A673 (cell line): ENCODE measurements around the gene SYNE1. TPM values are rescaled to one million over a fixed set of nuclear protein-coding genes. Genes with fewer than 3 reads are reported as not detected.

Source experiments
- BruUV-seq: library from RNA; stranded (reverse); fragments of 400-500 nt; replicated peaks from 2 replicates; lab custom pipeline; 2021; lab: Mats Ljungman, UMichigan
- CTCF ChIA-PET: fragments of 300-600 bp; sonication (Branson Sonifier 250); formaldehyde crosslinking; loops from one replicate; lab custom pipeline; 2022; ENCODE audit warnings: antibody characterized with exemption; lab: Charles Lee
- POLR2A ChIA-PET: fragments of 300-600 bp; sonication (Branson Sonifier 250); formaldehyde crosslinking; loops from one replicate; lab custom pipeline; 2022; ENCODE audit warnings: antibody characterized with exemption; ENCODE audit not compliant: low non-redundant PET; lab: Charles Lee
- DNase-seq: peaks from one replicate; pipeline ENCODE4 v3.0.0-alpha.2; 2015; ENCODE audit warnings: low spot score
- H3K27ac ChIP-seq: fragments of 200-600 bp; sonication (generic); 2 replicates; pipeline ENCODE4 v1.5.1; 2016; ENCODE audit warnings: mixed run types, low read depth, mild to moderate bottlenecking, mixed read lengths, antibody characterized with exemption, low read length; ENCODE audit not compliant: poor library complexity, severe bottlenecking
- H3K27me3 ChIP-seq: fragments of 200-600 bp; sonication (generic); replicated peaks from 2 replicates; pipeline ENCODE4 v1.6.1; 2017; ENCODE audit warnings: mixed run types, low read depth, mild to moderate bottlenecking, mixed read lengths, antibody characterized with exemption, low read length; ENCODE audit not compliant: insufficient read depth, poor library complexity
- H3K36me3 ChIP-seq: fragments of 200-600 bp; sonication (generic); 2 replicates; pipeline ENCODE4 v1.6.1; 2016; ENCODE audit warnings: mixed run types, mild to moderate bottlenecking, mixed read lengths, antibody characterized with exemption, low read length; ENCODE audit not compliant: insufficient read depth, poor library complexity, severe bottlenecking
- H3K4me1 ChIP-seq: fragments of 200-600 bp; sonication (generic); 2 replicates; pipeline ENCODE4 v1.6.1; 2017; ENCODE audit warnings: mixed run types, mild to moderate bottlenecking, mixed read lengths, antibody characterized with exemption, low read length; ENCODE audit not compliant: insufficient read depth, poor library complexity, severe bottlenecking
- H3K4me3 ChIP-seq: fragments of 200-600 bp; sonication (generic); 2 replicates; pipeline ENCODE4 v1.5.1; 2016; ENCODE audit warnings: low read depth, mixed run types, mild to moderate bottlenecking, mixed read lengths, low read length; ENCODE audit not compliant: poor library complexity, severe bottlenecking
- H3K9me3 ChIP-seq: fragments of 200-600 bp; sonication (generic); 2 replicates; pipeline ENCODE4 v1.6.1; 2016; ENCODE audit warnings: mixed run types, low read depth, mild to moderate bottlenecking, mixed read lengths, antibody characterized with exemption, low read length; ENCODE audit not compliant: poor library complexity, severe bottlenecking
- EZH2 ChIP-seq: fragments of 200-600 bp; sonication (generic); IDR thresholded peaks from 2 replicates; pipeline ENCODE4 v1.6.1; 2017; ENCODE audit warnings: borderline replicate concordance, low read depth, mild to moderate bottlenecking, mixed read lengths, antibody characterized with exemption, low read length; ENCODE audit not compliant: poor library complexity, severe bottlenecking
- intact Hi-C: fragments of 100-400 bp; cut with micrococcal nuclease; formaldehyde crosslinking; loops from one replicate; pipeline ENCODE4 v1.10.0; 2022; ENCODE audit not compliant: unreplicated experiment
- total RNA-seq: library from RNA; stranded (reverse); gene quantifications from 2 replicates; pipeline ENCODE4 v1.2.3, GENCODE V29; 2021
- TF ChIP-seq, protein P1 (sequence below): fragments of 300-800, 200-600 bp; sonication (generic); conservative IDR thresholded peaks from 2 replicates; pipeline ENCODE4 v1.5.1; 2017; ENCODE audit warnings: low read depth, mild to moderate bottlenecking, antibody characterized with exemption, low read length, moderate library complexity, mixed read lengths

The SYNE1 gene
- total RNA-seq, 1 experiment from 2014 or later, result 12.1 TPM

GRCh38 chr6:152450519-152450918, 186.6 kb downstream of the SYNE1 start:
- CTCF ChIA-PET, result no interaction called here
- no peak for TF ChIP-seq EZH2
- TF ChIP-seq, protein P1, sequence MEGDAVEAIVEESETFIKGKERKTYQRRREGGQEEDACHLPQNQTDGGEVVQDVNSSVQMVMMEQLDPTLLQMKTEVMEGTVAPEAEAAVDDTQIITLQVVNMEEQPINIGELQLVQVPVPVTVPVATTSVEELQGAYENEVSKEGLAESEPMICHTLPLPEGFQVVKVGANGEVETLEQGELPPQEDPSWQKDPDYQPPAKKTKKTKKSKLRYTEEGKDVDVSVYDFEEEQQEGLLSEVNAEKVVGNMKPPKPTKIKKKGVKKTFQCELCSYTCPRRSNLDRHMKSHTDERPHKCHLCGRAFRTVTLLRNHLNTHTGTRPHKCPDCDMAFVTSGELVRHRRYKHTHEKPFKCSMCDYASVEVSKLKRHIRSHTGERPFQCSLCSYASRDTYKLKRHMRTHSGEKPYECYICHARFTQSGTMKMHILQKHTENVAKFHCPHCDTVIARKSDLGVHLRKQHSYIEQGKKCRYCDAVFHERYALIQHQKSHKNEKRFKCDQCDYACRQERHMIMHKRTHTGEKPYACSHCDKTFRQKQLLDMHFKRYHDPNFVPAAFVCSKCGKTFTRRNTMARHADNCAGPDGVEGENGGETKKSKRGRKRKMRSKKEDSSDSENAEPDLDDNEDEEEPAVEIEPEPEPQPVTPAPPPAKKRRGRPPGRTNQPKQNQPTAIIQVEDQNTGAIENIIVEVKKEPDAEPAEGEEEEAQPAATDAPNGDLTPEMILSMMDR, result no peak

GRCh38 chr6:152441902-152442301, 195.3 kb downstream of the SYNE1 start:
- intact Hi-C loops, result no loop called here
- Histone ChIP-seq H3K4me1 (no peaks in the 10 kb centered on the region), H3K36me3 (no peaks in the 10 kb centered on the region), H3K27me3 (no peaks in the 10 kb centered on the region), H3K27ac (no peak overlapping the region), H3K4me3 (no peak overlapping the region), H3K9me3 (no peaks in the 10 kb centered on the region)
- TF ChIP-seq, protein P1, result no peak
- TF ChIP-seq EZH2, result no peak
- CTCF ChIA-PET, result no interaction called here
- POLR2A ChIA-PET, result no interaction called here
- no peak for DNase-seq
- BruUV-seq, result no TSS peak

More at GRCh38 chr6:152450519-152450918, 186.6 kb downstream of the SYNE1 start:
- BruUV-seq, result no TSS peak
- no peaks in the 10 kb centered on the region for H3K9me3 ChIP-seq
- POLR2A ChIA-PET, result no interaction called here
- H3K4me3 ChIP-seq, result no peak overlapping the region
- H3K36me3 ChIP-seq, result no peaks in the 10 kb centered on the region
- intact Hi-C loops, result no loop called here
- H3K27me3 ChIP-seq, result no peaks in the 10 kb centered on the region
- no peaks in the 10 kb centered on the region for H3K4me1 ChIP-seq
- H3K27ac ChIP-seq, result no peak overlapping the region
- no peak for DNase-seq

DNA sequence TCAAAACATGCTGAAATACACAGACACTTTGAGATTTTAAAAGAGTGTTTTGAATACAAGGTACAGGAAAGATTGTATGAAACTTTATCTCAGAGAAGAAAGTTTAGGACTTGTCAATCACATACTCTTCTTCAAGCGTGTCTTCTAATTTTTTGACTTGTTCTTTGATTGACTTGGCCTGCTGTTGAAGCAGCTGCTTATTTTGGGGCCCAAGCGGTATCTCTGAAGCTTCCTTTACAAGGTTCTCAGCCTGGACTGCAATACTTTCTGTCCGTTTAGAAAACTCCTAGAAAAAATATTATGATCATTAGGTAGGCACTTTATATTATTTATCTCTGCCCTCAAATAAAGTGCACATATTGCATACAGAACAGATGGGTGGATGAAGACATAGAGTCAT, 201.3 kb downstream of the SYNE1 start:
- Histone ChIP-seq H3K4me3 (no peak overlapping the region), H3K9me3 (no peaks in the 10 kb centered on the region), H3K27ac (no peak overlapping the region), H3K36me3 (no peaks in the 10 kb centered on the region), H3K4me1 (no peaks in the 10 kb centered on the region), H3K27me3 (no peaks in the 10 kb centered on the region)
- BruUV-seq, result no TSS peak
- CTCF ChIA-PET, result no interaction called here
- DNase-seq, result no peak
- TF ChIP-seq, protein P1, result no peak
- no peak for TF ChIP-seq EZH2
- intact Hi-C loops, result no loop called here
- POLR2A ChIA-PET, result interaction anchor here (0.6 kb wide), 1 partner anchor 40 kb away, joined by 5 read pairs; no protein-coding TSS in a partner anchor
